ENCODE data around the gene KSR2. TPM values are rescaled to one million over a fixed set of nuclear protein-coding genes. Genes with fewer than 3 reads are reported as not detected.

KSR2 gene
- total RNA-seq, 1 donor from 2014 or later, result 0.30 TPM

- Histone ChIP-seq H3K4me2 (no peak overlapping the region), H3K9me3 (ENCODE audit: low read depth) (no peaks in the 10 kb centered on the region), H2AFZ (replicated peaks) (no peak overlapping the region), H3K27me3 (no peaks in the 10 kb centered on the region), H3F3A (ENCODE audit: low read depth) (no peaks in the 10 kb centered on the region), H3K4me1 (no peaks in the 10 kb centered on the region), H3K36me3 (no peaks in the 10 kb centered on the region), H3K79me2 (ENCODE audit: low read depth) (no peaks in the 10 kb centered on the region), H3K27ac (no peak overlapping the region), H3K4me3 (no peak overlapping the region), H3K9ac (no peak overlapping the region), H4K20me1 (ENCODE audit: low read depth) (no peaks in the 10 kb centered on the region)
- DNase-seq (ENCODE audit: low spot score), result no peak
- TF ChIP-seq CTCF (IDR thresholded peaks at IDR 0.05) (no peak), EZH2phosphoT487 (IDR thresholded peaks at IDR 0.05) (no peak), EZH2 (IDR thresholded peaks at IDR 0.05) (no peak)
- Mint-ChIP-seq H3K27me3 (ENCODE audit: insufficient read depth, low read depth) (no peaks in the 10 kb centered on the region), H3K27ac (no peak overlapping the region), H3K36me3 (no peaks in the 10 kb centered on the region), H3K4me1 (peaks cover 11% of the 10 kb centered on the region), H3K9me3 (no peaks in the 10 kb centered on the region), H3K4me3 (no peak overlapping the region)
These were observed 86.1 kb downstream of the KSR2 start for GRCh38 chr12:117882603-117883184.

- Histone ChIP-seq H3K9ac (no peak overlapping the region), H2AFZ (replicated peaks) (no peak overlapping the region), H4K20me1 (ENCODE audit: low read depth) (no peaks in the 10 kb centered on the region), H3K36me3 (no peaks in the 10 kb centered on the region), H3K79me2 (ENCODE audit: low read depth) (no peaks in the 10 kb centered on the region), H3K4me3 (no peak overlapping the region), H3K9me3 (ENCODE audit: low read depth) (no peaks in the 10 kb centered on the region), H3K4me2 (no peak overlapping the region), H3K27me3 (no peaks in the 10 kb centered on the region), H3K4me1 (no peaks in the 10 kb centered on the region), H3F3A (ENCODE audit: low read depth) (no peaks in the 10 kb centered on the region), H3K27ac (no peak overlapping the region)
- peaks cover 11% of the 10 kb centered on the region for H3K4me1 Mint-ChIP-seq
- no peak overlapping the region for H3K4me3 Mint-ChIP-seq
- no peaks in the 10 kb centered on the region for H3K27me3 Mint-ChIP-seq (ENCODE audit: insufficient read depth, low read depth)
- no peak for TF ChIP-seq EZH2phosphoT487 (IDR thresholded peaks at IDR 0.05)
- no peak for TF ChIP-seq EZH2 (IDR thresholded peaks at IDR 0.05)
- no peak for TF ChIP-seq CTCF (IDR thresholded peaks at IDR 0.05)
- H3K9me3 Mint-ChIP-seq, result no peaks in the 10 kb centered on the region
- no peaks in the 10 kb centered on the region for H3K36me3 Mint-ChIP-seq
- H3K27ac Mint-ChIP-seq, result no peak overlapping the region
- DNase-seq (ENCODE audit: low spot score), result no peak
These were observed 86.6 kb downstream of the KSR2 start for GRCh38 chr12:117882181-117882580.

- no peak for DNase-seq (ENCODE audit: low spot score)
- Mint-ChIP-seq H3K27ac (no peak overlapping the region), H3K36me3 (no peaks in the 10 kb centered on the region), H3K27me3 (ENCODE audit: insufficient read depth, low read depth) (no peaks in the 10 kb centered on the region), H3K4me1 (peaks cover 11% of the 10 kb centered on the region), H3K4me3 (no peak overlapping the region), H3K9me3 (no peaks in the 10 kb centered on the region)
- Histone ChIP-seq H3K4me3 (no peak overlapping the region), H3K9me3 (ENCODE audit: low read depth) (no peaks in the 10 kb centered on the region), H2AFZ (replicated peaks) (no peak overlapping the region), H3K36me3 (no peaks in the 10 kb centered on the region), H3F3A (ENCODE audit: low read depth) (no peaks in the 10 kb centered on the region), H3K27me3 (no peaks in the 10 kb centered on the region), H3K9ac (no peak overlapping the region), H3K4me2 (no peak overlapping the region), H3K4me1 (no peaks in the 10 kb centered on the region), H3K27ac (no peak overlapping the region), H3K79me2 (ENCODE audit: low read depth) (no peaks in the 10 kb centered on the region), H4K20me1 (ENCODE audit: low read depth) (no peaks in the 10 kb centered on the region)
- TF ChIP-seq CTCF (IDR thresholded peaks at IDR 0.05), result no peak
- TF ChIP-seq EZH2 (IDR thresholded peaks at IDR 0.05), result no peak
- TF ChIP-seq EZH2phosphoT487 (IDR thresholded peaks at IDR 0.05), result no peak
These were observed 87.3 kb downstream of the KSR2 start for GRCh38 chr12:117881517-117881916.
